Measurements from ENCODE around the gene PXYLP1.

- no peak for TF ChIP-seq CTCF (IDR thresholded peaks at IDR 0.05; ENCODE audit: control extremely low read depth in 1 of 3, insufficient read depth in 1 of 3, low read depth in 1 of 3, low read length in 3 of 3)
- no peak for TF ChIP-seq POLR2A (IDR thresholded peaks at IDR 0.05; ENCODE audit: control extremely low read depth in 1 of 2, low read depth in 2 of 2, low read length in 2 of 2)
- no peak for TF ChIP-seq EZH2 (IDR thresholded peaks at IDR 0.05; ENCODE audit: low read depth, low read length, severe bottlenecking)
- TF ChIP-seq SIRT6 (IDR thresholded peaks at IDR 0.05; ENCODE audit: low read length) = no peak
- no peak for TF ChIP-seq EP300 (IDR thresholded peaks at IDR 0.05; ENCODE audit: borderline replicate concordance in 1 of 2, low read depth in 2 of 2, low read length in 2 of 2)
Observed at GRCh38 chr3:141223673-141224166, 7.9 kb upstream of the PXYLP1 start.
